ENCODE measurements around the gene FITM2.

- no peak for TF ChIP-seq CTCF (conservative IDR thresholded peaks at IDR 0.05)
- no peak for TF ChIP-seq EZH2 (IDR thresholded peaks at IDR 0.05; ENCODE audit: low read depth)
Measured at GRCh38 chr20:44258226-44258890, 52.6 kb downstream of the FITM2 start.

Data from PC-9 (cell line).